Transverse colon (tissue), 4 donors: ENCODE measurements around the gene NRG2. TPM values are rescaled to one million over a fixed set of nuclear protein-coding genes. Genes with fewer than 3 reads are reported as not detected.

Experiments used
- DNase-seq: peaks from one replicate; pipeline ENCODE4 v3.0.0-alpha.2; 2019
- H3K27ac ChIP-seq, 4 donors: fragments of 200-600 bp; sonication (generic); 2 replicates each; pipeline ENCODE4 v1.5.1; 2016 to 2018; ENCODE audit warnings: inconsistent platforms in 4 of 4
- H3K27me3 ChIP-seq: fragments of 200-600 bp; sonication (generic); 2 replicates; pipeline ENCODE4 v1.5.1; 2017; ENCODE audit warnings: inconsistent platforms
- H3K36me3 ChIP-seq, 4 donors: fragments of 200-600 bp; sonication (generic); 2 replicates each; pipeline ENCODE4 v1.5.1; 2017 to 2019; ENCODE audit warnings: inconsistent platforms in 4 of 4
- H3K4me1 ChIP-seq, 4 donors: fragments of 200-600 bp; sonication (generic); 2 replicates each; pipeline ENCODE4 v1.5.1; 2017 to 2020; ENCODE audit warnings: inconsistent platforms in 4 of 4
- H3K4me3 ChIP-seq, 4 donors: fragments of 200-600 bp; sonication (generic); 1 replicate in 1 of 4; 2 replicates in 3 of 4; pipeline versions ENCODE4 v1.5.1 to v1.6.1; 2017 to 2019; ENCODE audit warnings: inconsistent platforms in 4 of 4
- H3K9me3 ChIP-seq, 2 donors: fragments of 200-600 bp; sonication (generic); 2 replicates each; pipeline ENCODE4 v1.5.1; 2017 to 2019; ENCODE audit warnings: inconsistent platforms in 2 of 2
- EP300 ChIP-seq: sonication (generic); formaldehyde crosslinking; IDR thresholded peaks from one replicate; pipeline ENCODE4 v1.6.1; 2017; ENCODE audit warnings: antibody characterized with exemption, low read depth
- POLR2A ChIP-seq: fragments of 450-650 bp; IDR thresholded peaks from one replicate; pipeline ENCODE4 v1.6.1; 2016; ENCODE audit warnings: antibody characterized with exemption, mild to moderate bottlenecking, moderate library complexity
- POLR2AphosphoS5 ChIP-seq, 3 donors: sonication (generic); formaldehyde crosslinking; IDR thresholded peaks; one replicate each; pipeline ENCODE4 v1.6.1; 2016; ENCODE audit warnings: antibody characterized with exemption in 3 of 3
- WGBS, 2 donors: methylation state at CpG; one replicate each; pipeline ENCODE4 v1.1.5; 2018; ENCODE audit warnings: low coverage in 1 of 2; 5-methylcytosine and 5-hydroxymethylcytosine counted together
- in situ Hi-C, 4 donors: fragments of 200-750 bp; cut with MboI; loops; one replicate each; pipeline versions ENCODE4 v1.15.0 to v1.15.1; 2017; ENCODE audit warnings: low sequenced_read_pairs in 3 of 4, low pct_ligation_motif_present in 1 of 4, low pct_unique_long_range_greater_than_20kb in 1 of 4
- intact Hi-C: fragments of 100-400 bp; cut with DNase I; formaldehyde crosslinking; loops from one replicate; pipeline ENCODE4 v1.15.1; 2023; ENCODE audit warnings: low total_unique reads
- total RNA-seq, 4 donors: library from RNA; depleted of rRNA; stranded (reverse); fragments of >200 nt; gene quantifications; one replicate each; pipeline ENCODE4 v1.1.0, GENCODE V29; 2016
- TF ChIP-seq, protein P1 (sequence below), 5 experiments: fragments of 200-600 bp in 3 of 5; fragments of 450-650 bp in 2 of 5; sonication (generic) in 3 of 5; IDR thresholded peaks; 1 replicate in 2 of 5; 2 replicates in 3 of 5; pipeline ENCODE4 v1.5.1; 2016 to 2017; ENCODE audit warnings: antibody characterized with exemption in 5 of 5, inconsistent platforms in 3 of 5, mild to moderate bottlenecking in 2 of 5, moderate library complexity in 1 of 5

Gene NRG2
- total RNA-seq, 4 donors from 2014 or later: 0.68 to 12.3 (median 0.95) TPM; not detected in 1

DNA sequence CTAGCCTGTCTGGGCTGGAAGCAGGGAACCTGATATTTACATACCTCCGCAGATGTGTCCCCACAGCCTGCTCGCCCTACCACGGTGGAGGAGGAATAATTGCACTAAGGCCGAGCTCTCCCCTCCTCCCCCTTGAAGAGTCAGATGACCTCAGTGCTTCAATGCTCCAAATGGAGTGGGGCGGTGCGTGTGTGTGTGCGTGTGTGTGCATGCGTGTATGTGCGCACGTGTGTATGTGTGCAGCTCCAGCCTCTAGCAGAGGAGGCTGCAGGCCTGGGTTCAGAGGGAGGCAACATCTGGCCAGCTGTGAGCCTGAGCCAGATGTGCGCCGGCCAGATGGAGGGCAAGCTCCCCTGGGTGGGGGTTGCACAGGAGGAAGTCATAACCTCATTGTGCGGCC lies 90.5 kb downstream of the NRG2 start:
- TF ChIP-seq EP300: no peak
- TF ChIP-seq POLR2A: no peak
- TF ChIP-seq POLR2AphosphoS5 (IDR thresholded peaks at IDR 0.05): no peak
- TF ChIP-seq, protein P1, sequence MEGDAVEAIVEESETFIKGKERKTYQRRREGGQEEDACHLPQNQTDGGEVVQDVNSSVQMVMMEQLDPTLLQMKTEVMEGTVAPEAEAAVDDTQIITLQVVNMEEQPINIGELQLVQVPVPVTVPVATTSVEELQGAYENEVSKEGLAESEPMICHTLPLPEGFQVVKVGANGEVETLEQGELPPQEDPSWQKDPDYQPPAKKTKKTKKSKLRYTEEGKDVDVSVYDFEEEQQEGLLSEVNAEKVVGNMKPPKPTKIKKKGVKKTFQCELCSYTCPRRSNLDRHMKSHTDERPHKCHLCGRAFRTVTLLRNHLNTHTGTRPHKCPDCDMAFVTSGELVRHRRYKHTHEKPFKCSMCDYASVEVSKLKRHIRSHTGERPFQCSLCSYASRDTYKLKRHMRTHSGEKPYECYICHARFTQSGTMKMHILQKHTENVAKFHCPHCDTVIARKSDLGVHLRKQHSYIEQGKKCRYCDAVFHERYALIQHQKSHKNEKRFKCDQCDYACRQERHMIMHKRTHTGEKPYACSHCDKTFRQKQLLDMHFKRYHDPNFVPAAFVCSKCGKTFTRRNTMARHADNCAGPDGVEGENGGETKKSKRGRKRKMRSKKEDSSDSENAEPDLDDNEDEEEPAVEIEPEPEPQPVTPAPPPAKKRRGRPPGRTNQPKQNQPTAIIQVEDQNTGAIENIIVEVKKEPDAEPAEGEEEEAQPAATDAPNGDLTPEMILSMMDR (IDR thresholded peaks at IDR 0.05): no peak
- in situ Hi-C loops: no loop called here
- Histone ChIP-seq H3K36me3 (no peaks in the 10 kb centered on the region), H3K27me3 (no peaks in the 10 kb centered on the region), H3K9me3 (no peaks in the 10 kb centered on the region), H3K4me3 (no peak overlapping the region), H3K4me1 (no peaks in the 10 kb centered on the region), H3K27ac (no peak overlapping the region)
- intact Hi-C loops: no loop called here
- 86% methylated on average over 12 of the region's 13 CpGs; no CpG with 5 or more reads in 1 of the 2 donors for WGBS, 2 donors
- no peak for DNase-seq

DNA sequence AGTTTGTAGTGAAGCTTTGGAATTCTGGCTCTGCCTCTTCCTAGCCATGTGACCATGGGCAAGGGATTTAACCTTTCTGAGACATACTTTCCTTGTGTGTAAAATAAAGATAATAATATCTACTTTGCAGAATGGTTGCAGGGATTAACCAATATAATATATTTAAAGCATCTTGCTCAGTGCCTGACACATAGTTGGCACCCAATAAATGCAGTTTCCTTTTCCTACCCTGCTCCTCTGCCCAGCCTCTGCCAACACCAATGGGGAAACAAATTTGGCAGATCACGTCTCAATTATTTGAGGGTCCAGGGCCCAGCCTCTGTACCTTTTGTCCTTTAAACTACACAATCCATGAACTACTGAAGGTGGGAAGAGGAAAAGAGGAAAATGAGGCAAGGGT lies 91.1 kb downstream of the NRG2 start:
- Histone ChIP-seq H3K9me3 (no peaks in the 10 kb centered on the region), H3K27ac (no peak overlapping the region), H3K4me1 (no peaks in the 10 kb centered on the region), H3K4me3 (no peak overlapping the region), H3K27me3 (peaks cover under 1% of the 10 kb centered on the region), H3K36me3 (no peaks in the 10 kb centered on the region)
- TF ChIP-seq, protein P1 (IDR thresholded peaks at IDR 0.05): no peak
- TF ChIP-seq POLR2AphosphoS5 (IDR thresholded peaks at IDR 0.05) (no peak), POLR2A (no peak), EP300 (no peak)
- 71 to 100% methylated on average over 1 of the region's 1 CpG for WGBS, 2 donors
- intact Hi-C loops: no loop called here
- in situ Hi-C loops: no loop called here
- no peak for DNase-seq

DNA sequence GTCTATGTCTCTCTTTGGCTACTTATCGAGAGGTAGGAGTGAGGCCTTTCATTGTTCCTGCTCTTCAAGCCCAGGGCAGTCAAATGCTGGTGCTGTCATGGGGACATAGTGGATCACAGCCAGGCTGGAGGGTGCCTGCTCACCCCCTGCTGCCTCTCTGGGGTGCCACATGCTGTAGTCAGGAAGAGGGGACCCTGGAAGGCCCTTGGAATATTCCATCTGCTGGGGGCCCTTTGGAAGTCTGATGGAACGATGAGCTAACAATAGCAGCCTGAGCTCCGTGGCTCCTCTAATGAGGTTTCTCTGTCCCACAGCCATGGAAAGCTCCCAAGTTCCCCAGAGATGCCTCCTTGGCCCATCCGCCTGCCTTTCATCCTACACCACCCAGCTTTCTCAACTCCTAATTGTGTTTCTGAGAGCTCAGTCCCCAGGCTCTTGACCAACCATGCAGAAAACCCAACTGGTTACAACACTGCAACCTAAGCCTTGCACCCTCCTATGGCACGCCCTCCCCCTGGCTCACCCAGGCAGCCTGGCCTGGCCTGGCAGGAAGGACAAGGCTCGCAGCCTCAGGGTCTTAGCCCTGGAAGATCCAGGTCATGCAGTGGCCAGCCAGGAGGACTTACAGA lies 91.7 kb downstream of the NRG2 start:
- no peaks in the 10 kb centered on the region for H3K4me1 ChIP-seq
- in situ Hi-C loops (no loop called here), intact Hi-C loops (no loop called here)
- H3K36me3 ChIP-seq: no peaks in the 10 kb centered on the region
- peaks cover 3% of the 10 kb centered on the region for H3K27me3 ChIP-seq
- 90% methylated on average over 6 of the region's 6 CpGs; no CpG with 5 or more reads in 1 of the 2 donors for WGBS, 2 donors
- DNase-seq: no peak
- no peak overlapping the region for H3K27ac ChIP-seq
- no peaks in the 10 kb centered on the region for H3K9me3 ChIP-seq
- no peak overlapping the region for H3K4me3 ChIP-seq
- TF ChIP-seq, protein P1 (IDR thresholded peaks at IDR 0.05): no peak

DNA sequence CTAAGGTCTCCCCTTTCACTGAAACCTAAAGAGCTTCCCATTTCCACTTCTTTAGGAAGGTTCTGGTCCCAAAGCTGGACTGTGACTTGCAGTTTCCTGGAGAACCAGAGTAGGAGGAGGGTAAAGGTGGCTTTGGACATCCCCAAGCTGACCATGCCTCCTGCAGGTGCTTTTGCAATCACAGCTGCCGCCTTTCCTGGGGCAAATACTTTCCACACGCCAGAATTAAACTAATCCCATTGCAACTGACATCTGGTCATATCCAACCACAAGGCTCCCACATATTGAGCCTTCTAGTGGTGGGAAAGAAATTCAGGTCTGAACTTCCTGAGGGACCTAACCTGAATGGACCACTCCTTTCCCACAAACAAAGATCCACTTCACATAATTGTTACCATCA lies 92.7 kb downstream of the NRG2 start:
- no peak overlapping the region for H3K27ac ChIP-seq
- TF ChIP-seq POLR2AphosphoS5 (IDR thresholded peaks at IDR 0.05) (no peak), POLR2A (no peak), EP300 (no peak)
- TF ChIP-seq, protein P1 (IDR thresholded peaks at IDR 0.05): no peak
- no peak overlapping the region for H3K4me3 ChIP-seq
- H3K36me3 ChIP-seq: no peaks in the 10 kb centered on the region
- H3K27me3 ChIP-seq: peaks cover 3% of the 10 kb centered on the region
- no peak for DNase-seq
- in situ Hi-C loops: no loop called here
- WGBS, 2 donors: 96% methylated on average over 2 of the region's 2 CpGs; no CpG with 5 or more reads in 1 of the 2 donors
- H3K9me3 ChIP-seq: no peaks in the 10 kb centered on the region
- intact Hi-C loops: no loop called here
- no peaks in the 10 kb centered on the region for H3K4me1 ChIP-seq
